ENCODE results near the gene EPHA5. TPM values are rescaled to one million over a fixed set of nuclear protein-coding genes. Genes with fewer than 3 reads are reported as not detected.

Gene EPHA5
- total RNA-seq, 1 donor, result 0.43 TPM

DNA sequence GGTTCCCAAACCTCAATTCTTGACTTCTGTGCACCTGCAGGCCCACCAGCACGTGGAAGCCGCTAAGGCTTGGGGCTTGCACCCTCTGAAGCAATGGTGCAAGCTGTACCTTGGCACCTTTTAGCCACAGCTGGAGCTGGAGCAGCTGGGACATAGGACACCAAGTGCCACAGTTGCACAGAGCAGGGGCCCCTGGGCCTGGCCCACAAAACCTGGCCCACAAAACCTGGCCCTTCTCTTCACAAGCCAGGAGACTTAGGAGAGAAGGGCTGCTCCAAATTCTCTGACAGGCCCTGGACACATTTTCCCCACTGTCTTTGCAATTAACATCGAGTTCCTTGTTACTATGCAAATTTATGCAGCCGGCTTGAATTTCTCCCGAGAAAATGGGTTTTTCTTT lies 197.8 kb downstream of the EPHA5 start:
- DNase-seq (ENCODE audit: low read depth), result no peak
- TF ChIP-seq, protein P1, sequence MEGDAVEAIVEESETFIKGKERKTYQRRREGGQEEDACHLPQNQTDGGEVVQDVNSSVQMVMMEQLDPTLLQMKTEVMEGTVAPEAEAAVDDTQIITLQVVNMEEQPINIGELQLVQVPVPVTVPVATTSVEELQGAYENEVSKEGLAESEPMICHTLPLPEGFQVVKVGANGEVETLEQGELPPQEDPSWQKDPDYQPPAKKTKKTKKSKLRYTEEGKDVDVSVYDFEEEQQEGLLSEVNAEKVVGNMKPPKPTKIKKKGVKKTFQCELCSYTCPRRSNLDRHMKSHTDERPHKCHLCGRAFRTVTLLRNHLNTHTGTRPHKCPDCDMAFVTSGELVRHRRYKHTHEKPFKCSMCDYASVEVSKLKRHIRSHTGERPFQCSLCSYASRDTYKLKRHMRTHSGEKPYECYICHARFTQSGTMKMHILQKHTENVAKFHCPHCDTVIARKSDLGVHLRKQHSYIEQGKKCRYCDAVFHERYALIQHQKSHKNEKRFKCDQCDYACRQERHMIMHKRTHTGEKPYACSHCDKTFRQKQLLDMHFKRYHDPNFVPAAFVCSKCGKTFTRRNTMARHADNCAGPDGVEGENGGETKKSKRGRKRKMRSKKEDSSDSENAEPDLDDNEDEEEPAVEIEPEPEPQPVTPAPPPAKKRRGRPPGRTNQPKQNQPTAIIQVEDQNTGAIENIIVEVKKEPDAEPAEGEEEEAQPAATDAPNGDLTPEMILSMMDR (IDR thresholded peaks at IDR 0.05; ENCODE audit: insufficient read depth, low read depth, low read length), result no peak
- H3K4me3 ChIP-seq (ENCODE audit: low read depth, low read length), result no peak overlapping the region

- H3K4me3 ChIP-seq (ENCODE audit: low read depth, low read length), result no peak overlapping the region
- TF ChIP-seq, protein P1 (IDR thresholded peaks at IDR 0.05; ENCODE audit: insufficient read depth, low read depth, low read length), result no peak
- DNase-seq (ENCODE audit: low read depth), result no peak
These were observed 203.1 kb downstream of the EPHA5 start for GRCh38 chr4:65467068-65467680.

- no peak for DNase-seq (ENCODE audit: low read depth)
- H3K4me3 ChIP-seq (ENCODE audit: low read depth, low read length), result no peak overlapping the region
- TF ChIP-seq, protein P1 (IDR thresholded peaks at IDR 0.05; ENCODE audit: insufficient read depth, low read depth, low read length), result no peak
These were observed 208.5 kb downstream of the EPHA5 start for GRCh38 chr4:65461781-65462180.

DNA sequence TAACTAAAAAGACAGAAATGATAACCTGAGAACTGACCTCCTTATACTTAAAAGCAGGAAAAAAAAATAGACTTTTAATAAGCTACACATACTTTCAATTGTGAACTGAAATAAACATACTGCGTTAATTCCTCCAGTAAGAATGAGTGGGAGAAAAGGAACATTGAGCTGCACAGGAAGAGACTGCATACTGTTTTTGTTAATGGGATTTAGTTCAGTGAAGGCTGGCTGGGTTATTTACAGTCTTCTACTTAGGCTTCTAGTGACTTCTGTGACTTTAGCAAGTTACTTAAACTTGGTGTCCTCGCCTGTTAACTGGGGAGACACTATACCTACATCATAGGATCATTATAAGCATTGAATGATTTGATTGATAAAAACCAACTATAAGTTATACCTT lies 213.3 kb downstream of the EPHA5 start:
- no peak for DNase-seq (ENCODE audit: low read depth)
- H3K4me3 ChIP-seq (ENCODE audit: low read depth, low read length), result no peak overlapping the region
- TF ChIP-seq, protein P1 (IDR thresholded peaks at IDR 0.05; ENCODE audit: insufficient read depth, low read depth, low read length), result no peak

DNA sequence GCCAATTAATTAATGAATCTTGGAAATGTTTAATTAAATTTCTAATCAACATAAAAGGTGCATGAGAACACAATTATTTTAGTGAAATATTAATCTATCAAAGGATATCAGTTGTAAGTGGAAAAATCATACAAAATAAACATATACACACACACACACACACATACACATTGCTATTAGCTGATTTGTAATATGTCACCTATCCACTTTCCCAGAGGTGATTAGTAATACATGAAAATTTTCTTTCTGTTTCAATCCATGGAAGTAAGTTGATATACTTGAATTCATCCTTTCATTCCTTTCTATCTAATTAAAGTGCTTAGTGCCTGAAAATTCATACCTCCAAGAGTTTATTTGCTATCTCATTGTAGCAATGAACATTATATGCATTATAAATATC lies 213.7 kb downstream of the EPHA5 start:
- no peak overlapping the region for H3K4me3 ChIP-seq (ENCODE audit: low read depth, low read length)
- DNase-seq (ENCODE audit: low read depth), result no peak
- TF ChIP-seq, protein P1 (IDR thresholded peaks at IDR 0.05; ENCODE audit: insufficient read depth, low read depth, low read length), result no peak

- TF ChIP-seq, protein P1 (IDR thresholded peaks at IDR 0.05; ENCODE audit: insufficient read depth, low read depth, low read length), result no peak
- no peak for DNase-seq (ENCODE audit: low read depth)
- no peak overlapping the region for H3K4me3 ChIP-seq (ENCODE audit: low read depth, low read length)
These were observed 216.9 kb downstream of the EPHA5 start for GRCh38 chr4:65453398-65453797.

- H3K4me3 ChIP-seq (ENCODE audit: low read depth, low read length), result no peak overlapping the region
- TF ChIP-seq, protein P1 (IDR thresholded peaks at IDR 0.05; ENCODE audit: insufficient read depth, low read depth, low read length), result no peak
- no peak for DNase-seq (ENCODE audit: low read depth)
These were observed 219.4 kb downstream of the EPHA5 start for GRCh38 chr4:65450899-65451298.
